Left ventricle myocardium inferior (tissue), 1 donor: Measurements from ENCODE around the gene PHACTR4. TPM values are rescaled to one million over a fixed set of nuclear protein-coding genes. Genes with fewer than 3 reads are reported as not detected.

ENCODE experiments used
- DNase-seq: peaks from one replicate; pipeline ENCODE4 v3.0.0-alpha.2; 2020
- H3K27ac ChIP-seq: fragments of 200-600 bp; replicated peaks from 2 replicates; pipeline ENCODE4 v1.8.0; 2021
- H3K27me3 ChIP-seq: fragments of 200-600 bp; 2 replicates; pipeline ENCODE4 v1.8.0; 2021; ENCODE audit warnings: low read depth
- H3K36me3 ChIP-seq: fragments of 200-600 bp; 2 replicates; pipeline ENCODE4 v1.8.0; 2021
- H3K4me1 ChIP-seq: fragments of 200-600 bp; 2 replicates; pipeline ENCODE4 v1.8.0; 2021
- H3K4me3 ChIP-seq: fragments of 200-600 bp; 2 replicates; pipeline ENCODE4 v1.8.0; 2021; ENCODE audit warnings: mild to moderate bottlenecking, moderate library complexity
- H3K9me3 ChIP-seq: fragments of 200-600 bp; replicated peaks from 2 replicates; pipeline ENCODE4 v1.8.0; 2021
- intact Hi-C: fragments of 100-400 bp; cut with micrococcal nuclease; formaldehyde crosslinking; loops from one replicate; pipeline ENCODE4 v1.11.0; 2022
- total RNA-seq: library from RNA; stranded (reverse); fragmentation: NEBNext Ultra II Directional; extraction: Animal tissue kit (Norgen Biotek cat#: 25700); gene quantifications from one replicate; pipeline ENCODE4 v1.2.1, GENCODE V29; 2021
- TF ChIP-seq, protein P1 (sequence below): fragments of 200-600 bp; IDR thresholded peaks from 2 replicates; pipeline ENCODE4 v1.8.0; 2021; ENCODE audit warnings: antibody characterized with exemption, mild to moderate bottlenecking, borderline replicate concordance
- donor health status: DM: no; HTN: yes; CAD: no; lungs with severe emphysema.

Gene PHACTR4
- total RNA-seq, 1 donor from 2014 or later: 13.6 TPM

- DNase-seq: no peak
- Histone ChIP-seq H3K27me3 (no peaks in the 10 kb centered on the region), H3K36me3 (no peaks in the 10 kb centered on the region), H3K9me3 (no peaks in the 10 kb centered on the region), H3K27ac (no peak overlapping the region), H3K4me3 (no peak overlapping the region), H3K4me1 (no peaks in the 10 kb centered on the region)
- intact Hi-C loops: no loop called here
- TF ChIP-seq, protein P1, sequence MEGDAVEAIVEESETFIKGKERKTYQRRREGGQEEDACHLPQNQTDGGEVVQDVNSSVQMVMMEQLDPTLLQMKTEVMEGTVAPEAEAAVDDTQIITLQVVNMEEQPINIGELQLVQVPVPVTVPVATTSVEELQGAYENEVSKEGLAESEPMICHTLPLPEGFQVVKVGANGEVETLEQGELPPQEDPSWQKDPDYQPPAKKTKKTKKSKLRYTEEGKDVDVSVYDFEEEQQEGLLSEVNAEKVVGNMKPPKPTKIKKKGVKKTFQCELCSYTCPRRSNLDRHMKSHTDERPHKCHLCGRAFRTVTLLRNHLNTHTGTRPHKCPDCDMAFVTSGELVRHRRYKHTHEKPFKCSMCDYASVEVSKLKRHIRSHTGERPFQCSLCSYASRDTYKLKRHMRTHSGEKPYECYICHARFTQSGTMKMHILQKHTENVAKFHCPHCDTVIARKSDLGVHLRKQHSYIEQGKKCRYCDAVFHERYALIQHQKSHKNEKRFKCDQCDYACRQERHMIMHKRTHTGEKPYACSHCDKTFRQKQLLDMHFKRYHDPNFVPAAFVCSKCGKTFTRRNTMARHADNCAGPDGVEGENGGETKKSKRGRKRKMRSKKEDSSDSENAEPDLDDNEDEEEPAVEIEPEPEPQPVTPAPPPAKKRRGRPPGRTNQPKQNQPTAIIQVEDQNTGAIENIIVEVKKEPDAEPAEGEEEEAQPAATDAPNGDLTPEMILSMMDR: no peak
Measured at GRCh38 chr1:28394136-28394535, 24.6 kb downstream of the PHACTR4 start.

GRCh38 chr1:28395181-28395580 lies 25.6 kb downstream of the PHACTR4 start:
- intact Hi-C loops: no loop called here
- H3K27me3 ChIP-seq: no peaks in the 10 kb centered on the region
- no peaks in the 10 kb centered on the region for H3K4me1 ChIP-seq
- H3K36me3 ChIP-seq: no peaks in the 10 kb centered on the region
- DNase-seq: no peak
- no peak overlapping the region for H3K27ac ChIP-seq
- H3K9me3 ChIP-seq: no peaks in the 10 kb centered on the region
- H3K4me3 ChIP-seq: no peak overlapping the region
- TF ChIP-seq, protein P1: no peak

DNA sequence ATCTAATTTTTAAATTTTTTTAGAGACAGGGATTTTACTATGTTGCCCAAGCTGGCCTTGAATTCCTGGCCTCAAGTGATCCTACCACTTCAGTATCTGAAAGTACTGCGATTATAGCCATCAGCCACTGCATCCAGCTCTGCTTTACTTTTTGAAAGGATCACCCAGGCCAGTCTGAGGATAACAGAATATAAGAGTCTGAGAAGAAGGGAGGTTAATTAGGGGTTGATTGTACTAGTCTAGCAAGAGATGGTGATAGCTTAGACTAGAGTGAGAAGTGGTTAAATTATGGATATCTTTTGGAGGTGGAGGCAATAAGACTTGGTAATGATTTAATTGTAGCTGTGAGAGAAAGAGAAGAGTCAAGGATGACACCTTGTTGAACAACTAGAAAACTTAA lies 32.2 kb downstream of the PHACTR4 start:
- Histone ChIP-seq H3K27me3 (no peaks in the 10 kb centered on the region), H3K9me3 (no peaks in the 10 kb centered on the region), H3K36me3 (no peaks in the 10 kb centered on the region), H3K4me3 (no peak overlapping the region), H3K4me1 (no peaks in the 10 kb centered on the region), H3K27ac (no peak overlapping the region)
- TF ChIP-seq, protein P1: no peak
- intact Hi-C loops: no loop called here
- no peak for DNase-seq

DNA sequence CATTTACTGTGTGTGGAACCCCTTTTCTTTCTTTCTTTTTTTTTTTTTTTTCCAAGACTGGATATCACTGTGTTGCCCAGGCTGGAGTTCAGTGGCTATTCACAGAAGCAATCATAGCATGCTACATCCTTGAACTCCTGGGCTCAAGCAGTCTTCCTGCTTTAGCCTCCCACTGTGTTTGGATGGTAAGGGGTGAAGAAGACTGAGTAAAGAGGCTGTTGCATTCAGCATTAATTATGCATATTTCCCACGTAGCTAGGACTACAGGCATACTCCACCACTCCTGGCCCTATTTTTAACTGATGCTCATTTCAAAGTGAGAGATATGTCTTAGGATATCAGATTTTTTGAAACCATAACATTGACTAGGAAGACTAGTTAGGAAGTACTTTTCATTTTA lies 39.5 kb downstream of the PHACTR4 start:
- intact Hi-C loops: no loop called here
- H3K36me3 ChIP-seq: no peaks in the 10 kb centered on the region
- H3K4me3 ChIP-seq: no peak overlapping the region
- no peaks in the 10 kb centered on the region for H3K27me3 ChIP-seq
- TF ChIP-seq, protein P1: no peak
- peaks cover 3% of the 10 kb centered on the region for H3K4me1 ChIP-seq
- H3K9me3 ChIP-seq: no peaks in the 10 kb centered on the region
- no peak overlapping the region for H3K27ac ChIP-seq
- no peak for DNase-seq

DNA sequence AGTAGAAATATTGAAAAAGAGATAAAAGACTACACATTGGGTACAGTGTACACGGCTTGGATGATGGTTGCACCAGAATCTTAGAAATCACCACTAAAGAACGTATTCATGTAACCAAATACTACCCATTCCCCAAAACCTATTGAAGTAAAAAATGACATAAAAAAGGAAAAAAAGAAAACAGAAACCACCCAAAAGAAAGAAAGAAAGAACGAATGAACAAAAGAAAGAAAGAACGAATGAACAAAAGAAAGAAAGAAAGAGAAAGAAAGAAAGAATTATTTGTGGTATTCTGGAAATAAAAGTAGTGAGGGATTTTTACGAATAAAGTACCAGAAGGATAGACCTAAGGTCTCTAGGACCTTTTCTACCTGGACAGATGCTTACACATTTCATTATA lies 42.1 kb downstream of the PHACTR4 start:
- Histone ChIP-seq H3K4me3 (no peak overlapping the region), H3K4me1 (peaks cover 21% of the 10 kb centered on the region), H3K9me3 (no peaks in the 10 kb centered on the region), H3K36me3 (no peaks in the 10 kb centered on the region), H3K27me3 (no peaks in the 10 kb centered on the region), H3K27ac (no peak overlapping the region)
- intact Hi-C loops: loop anchor here (10.0 kb wide), 1 partner anchor 53 kb away; no protein-coding TSS in a partner anchor
- DNase-seq: no peak
- TF ChIP-seq, protein P1: no peak
